Stomach (tissue), 9 donors: ENCODE data around the gene PLCXD3. TPM values are rescaled to one million over a fixed set of nuclear protein-coding genes. Genes with fewer than 3 reads are reported as not detected.

Experiments used
- DNase-seq, 2 donors: peaks; one replicate each; pipeline versions ENCODE4 v3.0.0 to v3.0.0-alpha.2; 2013 to 2019
- H3K27ac ChIP-seq, 5 donors: fragments of 200-600 bp in 4 of 5; sonication (generic) in 4 of 5; one replicate each; pipeline ENCODE4 v1.5.1; 2013 to 2019; ENCODE audit warnings: mild to moderate bottlenecking in 1 of 5, moderate library complexity in 1 of 5
- H3K27me3 ChIP-seq, 3 donors: fragments of 200-600 bp; sonication (generic); one replicate each; pipeline ENCODE4 v1.5.1; 2017 to 2019; ENCODE audit warnings: mixed run types in 1 of 3
- H3K36me3 ChIP-seq, 4 donors: fragments of 200-600 bp; sonication (generic); 1 replicate in 3 of 4; 2 replicates in 1 of 4; pipeline ENCODE4 v1.5.1; 2016 to 2019
- H3K4me1 ChIP-seq, 4 donors: fragments of 200-600 bp; sonication (generic); one replicate each; pipeline ENCODE4 v1.5.1; 2016 to 2019
- H3K4me3 ChIP-seq, 4 donors: fragments of 200-600 bp; sonication (generic) in 3 of 4; one replicate each; pipeline ENCODE4 v1.5.1; 2016 to 2019; ENCODE audit warnings: mild to moderate bottlenecking in 1 of 4
- H3K9me3 ChIP-seq, 4 donors: fragments of 200-600 bp; sonication (generic); one replicate each; pipeline ENCODE4 v1.5.1; 2016 to 2019
- EP300 ChIP-seq: sonication (generic); formaldehyde crosslinking; IDR thresholded peaks from one replicate; pipeline ENCODE4 v1.6.1; 2017; ENCODE audit warnings: antibody characterized with exemption
- POLR2A ChIP-seq, 4 donors: fragments of 450-650 bp; IDR thresholded peaks; one replicate each; pipeline ENCODE4 v1.6.1; 2016; ENCODE audit warnings: antibody characterized with exemption in 4 of 4, control low read depth in 2 of 4, mild to moderate bottlenecking in 1 of 4, moderate library complexity in 1 of 4
- POLR2AphosphoS5 ChIP-seq, 3 donors: sonication (generic); formaldehyde crosslinking; IDR thresholded peaks; one replicate each; pipeline ENCODE4 v1.6.1; 2016; ENCODE audit warnings: antibody characterized with exemption in 3 of 3
- WGBS, 5 donors: extraction: QIAGEN DNeasy Blood & Tissue Kit in 3 of 5; methylation state at CpG; one replicate each; pipeline versions ENCODE4 v1.1.5 to v1.1.7; 2013 to 2018; 5-methylcytosine and 5-hydroxymethylcytosine counted together
- intact Hi-C: fragments of 100-400 bp; cut with DNase I; formaldehyde crosslinking; loops from one replicate; pipeline ENCODE4 v1.15.1; 2023; ENCODE audit warnings: low total_unique reads
- polyA plus RNA-seq, 3 donors: library from polyadenylated mRNA; stranded (reverse); fragments of 200-250 nt; gene quantifications; one replicate each; pipeline ENCODE4 v1.2.3, GENCODE V29; 2013
- total RNA-seq, 5 donors: library from RNA; depleted of rRNA; stranded (reverse); fragments of >200 nt; gene quantifications; one replicate each; pipeline versions ENCODE4 v1.1.0 to v1.2.3, GENCODE V29; 2014 to 2016
- TF ChIP-seq, protein P1 (sequence below), 7 experiments: fragments of 450-650 bp in 4 of 7; fragments of 200-600 bp in 3 of 7; sonication (generic) in 3 of 7; IDR thresholded peaks; one replicate each; pipeline ENCODE4 v1.5.1; 2016 to 2019; ENCODE audit warnings: antibody characterized with exemption in 7 of 7, control low read depth in 2 of 7, mild to moderate bottlenecking in 1 of 7
- donor health status: healthy with polysubstance abuse.
- donor health status: Bipolar disorder and iron deficiency.
- donor health status: healthy.

The PLCXD3 gene
- total and polyA plus RNA-seq, 8 donors = 1.2 to 3.5 (median 2.6) TPM; not detected in 1

DNA sequence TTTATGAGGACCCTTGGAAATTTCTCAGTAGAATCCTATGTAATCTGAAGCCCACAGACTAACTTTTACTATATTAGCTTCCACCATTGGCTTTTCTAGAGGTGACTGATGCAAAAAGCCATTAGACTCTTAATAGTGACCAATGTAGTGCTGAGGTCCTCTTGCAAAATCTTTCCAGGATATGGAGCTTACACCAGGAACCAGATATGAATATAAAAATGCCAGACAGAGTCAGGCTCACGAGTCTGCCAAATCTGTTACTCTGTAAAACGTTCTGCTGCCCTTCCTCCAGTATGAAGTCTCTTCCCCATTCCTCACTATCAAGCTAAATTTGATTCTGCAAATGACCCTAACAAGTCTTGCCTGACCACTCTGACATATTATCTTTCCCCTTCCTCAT is 223.7 kb downstream of the PLCXD3 start:
- Histone ChIP-seq H3K9me3 (no peaks in the 10 kb centered on the region), H3K27me3 (no peaks in the 10 kb centered on the region), H3K36me3 (no peaks in the 10 kb centered on the region), H3K4me1 (no peaks in the 10 kb centered on the region), H3K4me3 (no peak overlapping the region), H3K27ac (no peak overlapping the region)
- no peak for DNase-seq
- WGBS, 5 donors = 22 to 51% (median 27%) methylated on average over 2 of the region's 2 CpGs
- no peak for TF ChIP-seq POLR2AphosphoS5 (IDR thresholded peaks at IDR 0.05)
- TF ChIP-seq POLR2A (IDR thresholded peaks at IDR 0.05) = no peak
- TF ChIP-seq, protein P1, sequence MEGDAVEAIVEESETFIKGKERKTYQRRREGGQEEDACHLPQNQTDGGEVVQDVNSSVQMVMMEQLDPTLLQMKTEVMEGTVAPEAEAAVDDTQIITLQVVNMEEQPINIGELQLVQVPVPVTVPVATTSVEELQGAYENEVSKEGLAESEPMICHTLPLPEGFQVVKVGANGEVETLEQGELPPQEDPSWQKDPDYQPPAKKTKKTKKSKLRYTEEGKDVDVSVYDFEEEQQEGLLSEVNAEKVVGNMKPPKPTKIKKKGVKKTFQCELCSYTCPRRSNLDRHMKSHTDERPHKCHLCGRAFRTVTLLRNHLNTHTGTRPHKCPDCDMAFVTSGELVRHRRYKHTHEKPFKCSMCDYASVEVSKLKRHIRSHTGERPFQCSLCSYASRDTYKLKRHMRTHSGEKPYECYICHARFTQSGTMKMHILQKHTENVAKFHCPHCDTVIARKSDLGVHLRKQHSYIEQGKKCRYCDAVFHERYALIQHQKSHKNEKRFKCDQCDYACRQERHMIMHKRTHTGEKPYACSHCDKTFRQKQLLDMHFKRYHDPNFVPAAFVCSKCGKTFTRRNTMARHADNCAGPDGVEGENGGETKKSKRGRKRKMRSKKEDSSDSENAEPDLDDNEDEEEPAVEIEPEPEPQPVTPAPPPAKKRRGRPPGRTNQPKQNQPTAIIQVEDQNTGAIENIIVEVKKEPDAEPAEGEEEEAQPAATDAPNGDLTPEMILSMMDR (IDR thresholded peaks at IDR 0.05) = no peak
- TF ChIP-seq EP300 = no peak
- intact Hi-C loops = no loop called here

DNA sequence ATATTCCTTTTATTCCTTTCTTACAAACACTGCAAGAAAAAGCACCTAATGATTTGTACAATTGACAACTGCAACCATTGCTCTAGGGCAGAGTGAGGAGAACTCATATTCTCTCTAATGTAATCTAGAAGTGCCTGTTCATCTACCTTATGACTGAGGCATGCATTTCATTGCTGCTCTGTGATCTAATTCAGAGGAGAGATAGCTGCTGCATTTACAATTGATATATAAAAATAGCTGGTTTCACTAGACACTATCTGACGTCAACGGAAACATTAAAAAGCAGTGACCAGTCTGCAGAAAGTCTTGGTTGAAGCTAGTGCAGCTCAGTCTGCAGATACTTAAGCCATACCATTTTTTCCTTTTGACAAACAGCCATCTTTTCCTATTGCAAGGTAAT is 224.2 kb downstream of the PLCXD3 start:
- DNase-seq = no peak
- Histone ChIP-seq H3K36me3 (no peaks in the 10 kb centered on the region), H3K4me1 (no peaks in the 10 kb centered on the region), H3K27ac (no peak overlapping the region), H3K27me3 (no peaks in the 10 kb centered on the region), H3K9me3 (no peaks in the 10 kb centered on the region), H3K4me3 (no peak overlapping the region)
- TF ChIP-seq, protein P1 (IDR thresholded peaks at IDR 0.05) = no peak
- TF ChIP-seq POLR2AphosphoS5 (IDR thresholded peaks at IDR 0.05) (no peak), EP300 (no peak), POLR2A (IDR thresholded peaks at IDR 0.05) (no peak)
- intact Hi-C loops = no loop called here
- WGBS, 5 donors = 79 to 94% (median 83%) methylated on average over 2 of the region's 2 CpGs

DNA sequence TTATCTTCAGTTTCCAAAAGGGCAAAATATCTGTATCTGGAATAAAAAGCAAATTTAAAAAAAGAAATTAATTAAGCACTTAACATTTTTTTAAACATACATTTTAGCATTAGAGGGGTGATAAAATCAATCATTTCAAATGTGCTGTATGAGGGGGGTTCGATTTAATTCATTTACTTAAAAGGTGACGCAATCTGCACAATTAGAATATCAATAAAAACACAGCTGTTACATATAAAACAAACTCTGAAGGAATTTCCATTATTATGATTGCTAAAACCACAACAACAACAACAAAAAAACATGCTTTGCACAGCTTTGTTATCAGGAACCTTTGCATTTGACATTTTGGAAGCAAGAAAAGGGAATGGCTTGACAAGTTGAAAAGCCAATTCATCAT is 225.5 kb downstream of the PLCXD3 start:
- no peak for DNase-seq
- H3K9me3 ChIP-seq = no peaks in the 10 kb centered on the region
- no peaks in the 10 kb centered on the region for H3K36me3 ChIP-seq
- no peak overlapping the region for H3K27ac ChIP-seq
- 61 to 79% (median 76%) methylated on average over 2 of the region's 2 CpGs for WGBS, 5 donors
- H3K4me3 ChIP-seq = no peak overlapping the region
- TF ChIP-seq, protein P1 (IDR thresholded peaks at IDR 0.05) = no peak
- TF ChIP-seq POLR2A (IDR thresholded peaks at IDR 0.05) (no peak), EP300 (no peak), POLR2AphosphoS5 (IDR thresholded peaks at IDR 0.05) (no peak)
- no peaks in the 10 kb centered on the region for H3K27me3 ChIP-seq
- intact Hi-C loops = no loop called here
- no peaks in the 10 kb centered on the region for H3K4me1 ChIP-seq

DNA sequence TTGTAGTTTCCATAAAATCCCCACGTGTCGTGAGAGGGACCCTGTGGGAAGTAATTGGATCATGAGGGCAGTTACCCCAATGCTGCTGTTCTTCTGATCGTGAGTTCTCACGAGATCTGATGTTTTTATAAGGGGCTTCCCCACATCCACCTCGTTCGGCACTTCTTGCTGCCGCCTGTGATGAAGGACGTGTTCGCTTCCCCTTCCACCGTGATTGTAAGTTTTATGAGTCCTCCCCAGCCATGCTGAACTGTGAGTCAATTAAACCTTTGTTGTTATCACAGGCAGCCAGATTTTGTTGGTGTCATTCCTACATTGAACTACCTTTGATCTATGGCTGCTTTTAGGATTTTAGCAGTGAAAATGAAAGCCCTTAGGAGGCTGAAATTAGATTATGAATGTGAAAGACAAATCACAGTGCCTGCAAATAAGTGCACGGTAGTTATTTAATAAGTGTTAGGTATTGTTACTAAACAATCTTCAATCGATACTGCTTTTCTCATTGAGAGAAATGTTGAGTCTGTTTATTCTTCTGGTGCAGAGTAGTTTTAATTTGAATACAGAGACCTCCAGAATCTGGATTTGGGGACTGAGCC is 229.1 kb downstream of the PLCXD3 start:
- intact Hi-C loops = no loop called here
- no peaks in the 10 kb centered on the region for H3K4me1 ChIP-seq
- 63 to 82% (median 74%) methylated on average over 12 of the region's 12 CpGs for WGBS, 5 donors
- no peak overlapping the region for H3K4me3 ChIP-seq
- no peak overlapping the region for H3K27ac ChIP-seq
- no peaks in the 10 kb centered on the region for H3K36me3 ChIP-seq
- H3K27me3 ChIP-seq = no peaks in the 10 kb centered on the region
- no peaks in the 10 kb centered on the region for H3K9me3 ChIP-seq
- TF ChIP-seq EP300 (no peak), POLR2AphosphoS5 (IDR thresholded peaks at IDR 0.05) (no peak), POLR2A (IDR thresholded peaks at IDR 0.05) (no peak)
- TF ChIP-seq, protein P1 (IDR thresholded peaks at IDR 0.05) = no peak
- DNase-seq = no peak
